ENCODE data around the gene CPVL.
A peak's percentile ranks its signal among the peaks of the same experiment; 100 is the strongest.

Gene CPVL

GRCh38 chr7:29154076-29154475 is 7.7 kb upstream of the CPVL start:
- DNase-seq, result no peak

- DNase-seq, result no peak
These were observed 4.5 kb upstream of the CPVL start for GRCh38 chr7:29150856-29151255.

- no peak for DNase-seq
These were observed 2.7 kb upstream of the CPVL start for GRCh38 chr7:29149036-29149435.

- DNase-seq, result no peak
These were observed 1.5 kb upstream of the CPVL start for GRCh38 chr7:29147821-29148220.

- DNase-seq, result no peak
These were observed 712 bp upstream of the CPVL start for GRCh38 chr7:29146888-29147609.

- DNase-seq, result no peak
These were observed 732 bp downstream of the CPVL start for GRCh38 chr7:29145553-29146056.

GRCh38 chr7:29143751-29144150 is 2.6 kb downstream of the CPVL start:
- DNase-seq, result no peak

- DNase-seq, result no peak
These were observed 4.2 kb downstream of the CPVL start for GRCh38 chr7:29142021-29142727.

GRCh38 chr7:29140873-29141468 is 5.4 kb downstream of the CPVL start:
- no peak for DNase-seq

GRCh38 chr7:29139796-29140195 is 6.5 kb downstream of the CPVL start:
- DNase-seq, result no peak

- DNase-seq, result no peak
These were observed 7.1 kb downstream of the CPVL start for GRCh38 chr7:29139191-29139590.

GRCh38 chr7:29138588-29138987 is 7.7 kb downstream of the CPVL start:
- DNase-seq, result no peak

GRCh38 chr7:29135846-29136245 is 10.5 kb downstream of the CPVL start:
- DNase-seq, result no peak

GRCh38 chr7:29132980-29133379 is 13.4 kb downstream of the CPVL start:
- DNase-seq, result no peak

GRCh38 chr7:29131678-29132077 is 14.7 kb downstream of the CPVL start:
- no peak for DNase-seq

- DNase-seq, result no peak
These were observed 16.2 kb downstream of the CPVL start for GRCh38 chr7:29130096-29130495.

GRCh38 chr7:29127527-29127926 is 18.8 kb downstream of the CPVL start:
- no peak for DNase-seq

- DNase-seq, result no peak
These were observed 19.5 kb downstream of the CPVL start for GRCh38 chr7:29126804-29127203.

GRCh38 chr7:29123626-29124190 is 22.6 kb downstream of the CPVL start:
- peak; percentile 18 for DNase-seq

GRCh38 chr7:29122759-29123158 is 23.6 kb downstream of the CPVL start:
- peak; percentile 33 for DNase-seq

GRCh38 chr7:29122081-29122480 is 24.3 kb downstream of the CPVL start:
- no peak for DNase-seq

- no peak for DNase-seq
These were observed 25.4 kb downstream of the CPVL start for GRCh38 chr7:29120955-29121354.

GRCh38 chr7:29119538-29119937 is 26.8 kb downstream of the CPVL start:
- no peak for DNase-seq

All from NCI-H526 treated with DMSO at 0.1 percent for 48 hours (cell line).